Thoracic aorta (tissue), 2 donors: Measurements from ENCODE around the gene YJU2. TPM values are rescaled to one million over a fixed set of nuclear protein-coding genes. Genes with fewer than 3 reads are reported as not detected.

Source experiments
- ATAC-seq: fragments of 150-250 bp; one replicate; pipeline ENCODE4 v1.8.0; 2017; ENCODE audit warnings: low read depth; ENCODE audit not compliant: insufficient number of reproducible peaks, low FRiP score
- DNase-seq: peaks from one replicate; pipeline ENCODE4 v3.0.0-alpha.2; 2020; ENCODE audit warnings: low spot score
- H3K27ac ChIP-seq, 2 donors: fragments of 200-600 bp; sonication (generic); 1 replicate in 1 of 2; 2 replicates in 1 of 2; pipeline ENCODE4 v1.5.1; 2016; ENCODE audit warnings: mild to moderate bottlenecking in 2 of 2, moderate library complexity in 2 of 2
- H3K27me3 ChIP-seq: fragments of 200-600 bp; sonication (generic); replicated peaks from 2 replicates; pipeline ENCODE4 v1.6.0; 2016; ENCODE audit warnings: mild to moderate bottlenecking; ENCODE audit not compliant: insufficient read depth
- H3K36me3 ChIP-seq: fragments of 200-600 bp; sonication (generic); one replicate; pipeline ENCODE4 v1.5.1; 2016
- H3K4me1 ChIP-seq, 2 donors: fragments of 200-600 bp; sonication (generic); 1 replicate in 1 of 2; 2 replicates in 1 of 2; pipeline versions ENCODE4 v1.5.1 to v1.6.0; 2016; ENCODE audit warnings: low read depth in 2 of 2, mild to moderate bottlenecking in 1 of 2; ENCODE audit not compliant: control insufficient read depth in 1 of 2
- H3K4me3 ChIP-seq: fragments of 200-600 bp; sonication (generic); 2 replicates; pipeline ENCODE4 v1.5.1; 2016; ENCODE audit warnings: mild to moderate bottlenecking
- H3K9me3 ChIP-seq: fragments of 200-600 bp; sonication (generic); 2 replicates; pipeline ENCODE4 v1.5.1; 2016
- CTCF ChIP-seq: fragments of 200-600 bp; sonication (generic); IDR thresholded peaks from one replicate; pipeline ENCODE4 v1.5.1; 2019; ENCODE audit warnings: antibody characterized with exemption
- total RNA-seq, 2 donors: library from RNA; depleted of rRNA; stranded (reverse); fragments of >200 nt; gene quantifications; one replicate each; pipeline versions ENCODE4 v1.1.0 to v1.2.3, GENCODE V29; 2016

Gene YJU2
- total RNA-seq, result 10 to 100 TPM; 17.5 to 25.5 TPM

GRCh38 chr19:4246767-4247593 is at the start of gene YJU2:
Gene YJU2, plus strand, starts transcription at chr19:4247080. Its CDS starts 67 bp downstream, at chr19:4247147.
- H3K27me3 ChIP-seq, result no peaks in the 10 kb centered on the region
- no peaks in the 10 kb centered on the region for H3K9me3 ChIP-seq
- ATAC-seq, result peak; percentile 99
- peak within 1 kb of the TSS; percentile 98 for H3K4me3 ChIP-seq
- TF ChIP-seq CTCF, result peak; percentile 26
- peaks cover 26% of the 10 kb centered on the region for H3K36me3 ChIP-seq
- peak within 1 kb of the TSS; percentile 92 to 99 for H3K27ac ChIP-seq
- peak; percentile 99 for DNase-seq
- peaks cover 4 to 12% of the 10 kb centered on the region in 2 donors for H3K4me1 ChIP-seq

GRCh38 chr19:4197228-4197624 is 49.7 kb upstream of the YJU2 start:
- ATAC-seq (no peak), DNase-seq (no peak)
- no peaks in the 10 kb centered on the region for H3K9me3 ChIP-seq
- no peak overlapping the region for H3K27ac ChIP-seq
- H3K4me3 ChIP-seq, result no peak overlapping the region
- H3K4me1 ChIP-seq, result peaks cover 0 to 10% of the 10 kb centered on the region in 2 donors
- peaks cover 23% of the 10 kb centered on the region for H3K27me3 ChIP-seq
- no peak for TF ChIP-seq CTCF
- H3K36me3 ChIP-seq, result no peaks in the 10 kb centered on the region

- DNase-seq (no peak), ATAC-seq (no peak)
- H3K9me3 ChIP-seq, result no peaks in the 10 kb centered on the region
- H3K4me3 ChIP-seq, result no peak overlapping the region
- H3K27me3 ChIP-seq, result peaks cover 23% of the 10 kb centered on the region
- TF ChIP-seq CTCF, result no peak
- H3K27ac ChIP-seq, result no peak overlapping the region
- peaks cover 0 to 10% of the 10 kb centered on the region in 2 donors for H3K4me1 ChIP-seq
- H3K36me3 ChIP-seq, result no peaks in the 10 kb centered on the region
These were observed 49.0 kb upstream of the YJU2 start for GRCh38 chr19:4197625-4198466.

GRCh38 chr19:4198467-4199126 is 48.3 kb upstream of the YJU2 start:
- Histone ChIP-seq H3K4me3 (no peak overlapping the region), H3K27me3 (peaks cover 23% of the 10 kb centered on the region)

More at GRCh38 chr19:4198467-4199126, 48.3 kb upstream of the YJU2 start:
- DNase-seq, result no peak
- Histone ChIP-seq H3K4me1 (peaks cover 0 to 10% of the 10 kb centered on the region in 2 donors), H3K9me3 (no peaks in the 10 kb centered on the region), H3K27ac (no peak overlapping the region), H3K36me3 (no peaks in the 10 kb centered on the region)
- no peak for TF ChIP-seq CTCF
- no peak for ATAC-seq
